Ramos (cell line): ENCODE measurements around the gene FIZ1.

Experiments used
- in situ Hi-C: fragments of 300-500 bp; cut with MboI; formaldehyde crosslinking; loops from one replicate; pipeline ENCODE4 v1.14.3; 2022; ENCODE audit warnings: low sequenced_read_pairs; ENCODE audit not compliant: unreplicated experiment

The FIZ1 gene

GRCh38 chr19:55638864-55639359 lies 39.6 kb upstream of the FIZ1 start:
- in situ Hi-C loops = loop anchor here (5.0 to 25.0 kb wide), 2 partner anchors 168 to 352 kb away; partner anchors contain the start of genes BRSK1 and HSPBP1

- in situ Hi-C loops = loop anchor here (5.0 to 25.0 kb wide), 2 partner anchors 170 to 350 kb away; partner anchors contain the start of genes BRSK1 and HSPBP1
Observed at GRCh38 chr19:55637534-55637933, 38.2 kb upstream of the FIZ1 start.

GRCh38 chr19:55636723-55637122 lies 37.4 kb upstream of the FIZ1 start:
- in situ Hi-C loops = loop anchor here (5.0 to 25.0 kb wide), 2 partner anchors 171 to 349 kb away; partner anchors contain the start of genes BRSK1 and HSPBP1

- in situ Hi-C loops = loop anchor here (5.0 to 25.0 kb wide), 2 partner anchors 171 to 349 kb away; partner anchors contain the start of genes BRSK1 and HSPBP1
Observed at GRCh38 chr19:55635856-55636440, 36.6 kb upstream of the FIZ1 start.

- in situ Hi-C loops = loop anchor here (5.0 to 25.0 kb wide), 2 partner anchors 172 to 348 kb away; partner anchors contain the start of genes BRSK1 and HSPBP1
Observed at GRCh38 chr19:55635334-55635717, 36.0 kb upstream of the FIZ1 start.

GRCh38 chr19:55633861-55634260 lies 34.5 kb upstream of the FIZ1 start:
- in situ Hi-C loops = loop anchor here (25.0 kb wide), 1 partner anchor 347 kb away; the partner anchor contains the start of genes BRSK1 and HSPBP1

GRCh38 chr19:55632463-55632834 lies 33.1 kb upstream of the FIZ1 start:
- in situ Hi-C loops = loop anchor here (25.0 kb wide), 1 partner anchor 345 kb away; the partner anchor contains the start of genes BRSK1 and HSPBP1

GRCh38 chr19:55626350-55626749 lies 27.0 kb upstream of the FIZ1 start:
- in situ Hi-C loops = loop anchor here (5.0 to 25.0 kb wide), 2 partner anchors 109 to 339 kb away; partner anchors contain the start of genes BRSK1 and HSPBP1

- in situ Hi-C loops = loop anchor here (5.0 to 25.0 kb wide), 2 partner anchors 108 to 338 kb away; partner anchors contain the start of genes BRSK1 and HSPBP1
Observed at GRCh38 chr19:55625004-55625326, 25.6 kb upstream of the FIZ1 start.

- in situ Hi-C loops = loop anchor here (5.0 to 25.0 kb wide), 2 partner anchors 107 to 337 kb away; partner anchors contain the start of genes BRSK1 and HSPBP1
Observed at GRCh38 chr19:55624109-55625003, 25.0 kb upstream of the FIZ1 start, which contains the start of gene ZNF784. Gene ZNF784 (minus strand): TSS chr19:55624566. CDS start chr19:55624561, 5 bp downstream.

GRCh38 chr19:55623561-55623960 lies 24.2 kb upstream of the FIZ1 start:
- in situ Hi-C loops = no loop called here

GRCh38 chr19:55623130-55623529 lies 23.8 kb upstream of the FIZ1 start:
- in situ Hi-C loops = no loop called here

- in situ Hi-C loops = no loop called here
Observed at GRCh38 chr19:55622242-55622969, 23.1 kb upstream of the FIZ1 start.

GRCh38 chr19:55621673-55622231 lies 22.4 kb upstream of the FIZ1 start:
- in situ Hi-C loops = no loop called here

- in situ Hi-C loops = no loop called here
Observed at GRCh38 chr19:55621205-55621672, 21.9 kb upstream of the FIZ1 start.

GRCh38 chr19:55620410-55621204 lies 21.3 kb upstream of the FIZ1 start:
- in situ Hi-C loops = no loop called here

GRCh38 chr19:55619286-55619685 lies 20.0 kb upstream of the FIZ1 start:
- in situ Hi-C loops = no loop called here

- in situ Hi-C loops = no loop called here
Observed at GRCh38 chr19:55618426-55618825, 19.1 kb upstream of the FIZ1 start.

- in situ Hi-C loops = no loop called here
Observed at GRCh38 chr19:55617426-55617825, 18.1 kb upstream of the FIZ1 start.
